Esophagus (tissue), 2 donors: ENCODE data around the gene MBNL2. TPM values are rescaled to one million over a fixed set of nuclear protein-coding genes. Genes with fewer than 3 reads are reported as not detected.

Experiments
- H3K27ac ChIP-seq, 2 donors: one replicate each; pipeline ENCODE4 v1.5.1; 2013; ENCODE audit warnings: low read depth in 2 of 2, mild to moderate bottlenecking in 2 of 2, inconsistent platforms in 1 of 2, low read length in 1 of 2, moderate library complexity in 1 of 2
- H3K27me3 ChIP-seq, 2 donors: one replicate each; pipeline ENCODE4 v1.6.1; 2013; ENCODE audit warnings: low read length in 2 of 2, control low read depth in 1 of 2, mild to moderate bottlenecking in 1 of 2; ENCODE audit not compliant: insufficient read depth in 2 of 2, control insufficient read depth in 1 of 2
- H3K36me3 ChIP-seq, 2 donors: one replicate each; pipeline ENCODE4 v1.6.1; 2013; ENCODE audit warnings: low read length in 1 of 2; ENCODE audit not compliant: control insufficient read depth in 2 of 2, insufficient read depth in 2 of 2
- H3K4me1 ChIP-seq, 2 donors: one replicate each; pipeline ENCODE4 v1.6.1; 2013; ENCODE audit warnings: low read length in 1 of 2; ENCODE audit not compliant: control insufficient read depth in 2 of 2, insufficient read depth in 2 of 2
- H3K4me3 ChIP-seq, 2 donors: one replicate each; pipeline ENCODE4 v1.5.1; 2013; ENCODE audit warnings: low read length in 2 of 2, mild to moderate bottlenecking in 2 of 2, low read depth in 1 of 2, moderate library complexity in 1 of 2
- H3K9me3 ChIP-seq, 2 donors: one replicate each; pipeline ENCODE4 v1.6.1; 2013; ENCODE audit warnings: mild to moderate bottlenecking in 2 of 2, low read depth in 1 of 2, low read length in 1 of 2, moderate library complexity in 1 of 2; ENCODE audit not compliant: control insufficient read depth in 2 of 2, insufficient read depth in 1 of 2
- WGBS, 2 donors: extraction: QIAGEN DNeasy Blood & Tissue Kit; methylation state at CpG; one replicate each; pipeline ENCODE4 v1.1.7; 2013; 5-methylcytosine and 5-hydroxymethylcytosine counted together
- polyA plus RNA-seq, 2 donors: library from polyadenylated mRNA; stranded (reverse); fragments of 200-250 nt; gene quantifications; one replicate each; pipeline ENCODE4 v1.2.3, GENCODE V29; 2013
- donor health status: healthy with polysubstance abuse.
- donor health status: Bipolar disorder and iron deficiency.

MBNL2 gene
- polyA plus RNA-seq, 2 donors = 4.9 to 10.3 TPM

- Histone ChIP-seq H3K36me3 (no peaks in the 10 kb centered on the region), H3K4me1 (peaks cover 7 to 17% of the 10 kb centered on the region in 2 donors), H3K27me3 (no peaks in the 10 kb centered on the region), H3K27ac (peak overlapping the region; percentile 41 to 74), H3K9me3 (no peaks in the 10 kb centered on the region), H3K4me3 (no peak overlapping the region)
- 53 to 55% methylated on average over 3 of the region's 3 CpGs for WGBS, 2 donors
Observed at GRCh38 chr13:97255515-97256021, 33.4 kb downstream of the MBNL2 start.

GRCh38 chr13:97256343-97256783, 34.2 kb downstream of the MBNL2 start:
- Histone ChIP-seq H3K4me3 (peak overlapping the region in 1 of 2 donors; percentile 7), H3K9me3 (no peaks in the 10 kb centered on the region), H3K27ac (peak overlapping the region; percentile 4 to 13), H3K4me1 (peaks cover 7 to 19% of the 10 kb centered on the region in 2 donors), H3K36me3 (no peaks in the 10 kb centered on the region), H3K27me3 (no peaks in the 10 kb centered on the region)
- 23 to 37% methylated on average over 5 of the region's 5 CpGs for WGBS, 2 donors

GRCh38 chr13:97257228-97257755, 35.2 kb downstream of the MBNL2 start:
- WGBS, 2 donors = 69 to 72% methylated on average over 6 of the region's 6 CpGs
- no peak overlapping the region for H3K4me3 ChIP-seq
- H3K4me1 ChIP-seq = peaks cover 10 to 21% of the 10 kb centered on the region in 2 donors
- peak overlapping the region in 1 of 2 donors; percentile 73 for H3K27ac ChIP-seq
- no peaks in the 10 kb centered on the region for H3K36me3 ChIP-seq
- no peaks in the 10 kb centered on the region for H3K27me3 ChIP-seq
- no peaks in the 10 kb centered on the region for H3K9me3 ChIP-seq

GRCh38 chr13:97257800-97258799, 36.0 kb downstream of the MBNL2 start:
- peaks cover 10 to 21% of the 10 kb centered on the region in 2 donors for H3K4me1 ChIP-seq
- 55 to 56% methylated on average over 13 of the region's 13 CpGs for WGBS, 2 donors

GRCh38 chr13:97258801-97259200, 36.7 kb downstream of the MBNL2 start:
- Histone ChIP-seq H3K4me1 (peaks cover 10 to 21% of the 10 kb centered on the region in 2 donors), H3K4me3 (no peak overlapping the region), H3K27ac (no peak overlapping the region), H3K36me3 (no peaks in the 10 kb centered on the region), H3K9me3 (no peaks in the 10 kb centered on the region), H3K27me3 (no peaks in the 10 kb centered on the region)
- 88 to 89% methylated on average over 2 of the region's 2 CpGs for WGBS, 2 donors

More at GRCh38 chr13:97257800-97258799, 36.0 kb downstream of the MBNL2 start:
- H3K4me3 ChIP-seq = no peak overlapping the region
- no peaks in the 10 kb centered on the region for H3K9me3 ChIP-seq
- no peaks in the 10 kb centered on the region for H3K36me3 ChIP-seq
- H3K27me3 ChIP-seq = no peaks in the 10 kb centered on the region
- peak overlapping the region in 1 of 2 donors; percentile 73 for H3K27ac ChIP-seq

- Histone ChIP-seq H3K36me3 (no peaks in the 10 kb centered on the region), H3K4me3 (no peak overlapping the region), H3K4me1 (peaks cover 10 to 21% of the 10 kb centered on the region in 2 donors), H3K27ac (no peak overlapping the region), H3K9me3 (no peaks in the 10 kb centered on the region), H3K27me3 (no peaks in the 10 kb centered on the region)
- WGBS, 2 donors = 88 to 89% methylated on average over 6 of the region's 6 CpGs
Observed at GRCh38 chr13:97259410-97259797, 37.3 kb downstream of the MBNL2 start.

- no peaks in the 10 kb centered on the region for H3K36me3 ChIP-seq
- no peaks in the 10 kb centered on the region for H3K9me3 ChIP-seq
- 84 to 85% methylated on average over 12 of the region's 12 CpGs for WGBS, 2 donors
- peak overlapping the region in 1 of 2 donors; percentile 6 for H3K27ac ChIP-seq
- peaks cover 8 to 21% of the 10 kb centered on the region in 2 donors for H3K4me1 ChIP-seq
- H3K27me3 ChIP-seq = no peaks in the 10 kb centered on the region
- no peak overlapping the region for H3K4me3 ChIP-seq
Observed at GRCh38 chr13:97259798-97260714, 37.9 kb downstream of the MBNL2 start.

- peaks cover 8 to 21% of the 10 kb centered on the region in 2 donors for H3K4me1 ChIP-seq
- WGBS, 2 donors = 75% methylated on average over 9 of the region's 9 CpGs
- no peaks in the 10 kb centered on the region for H3K9me3 ChIP-seq
- no peaks in the 10 kb centered on the region for H3K27me3 ChIP-seq
- H3K36me3 ChIP-seq = no peaks in the 10 kb centered on the region
- H3K4me3 ChIP-seq = no peak overlapping the region
- peak overlapping the region in 1 of 2 donors; percentile 15 for H3K27ac ChIP-seq
Observed at GRCh38 chr13:97261254-97262005, 39.3 kb downstream of the MBNL2 start.
